Measurements from ENCODE around the gene GPR37L1.

Gene GPR37L1

DNA sequence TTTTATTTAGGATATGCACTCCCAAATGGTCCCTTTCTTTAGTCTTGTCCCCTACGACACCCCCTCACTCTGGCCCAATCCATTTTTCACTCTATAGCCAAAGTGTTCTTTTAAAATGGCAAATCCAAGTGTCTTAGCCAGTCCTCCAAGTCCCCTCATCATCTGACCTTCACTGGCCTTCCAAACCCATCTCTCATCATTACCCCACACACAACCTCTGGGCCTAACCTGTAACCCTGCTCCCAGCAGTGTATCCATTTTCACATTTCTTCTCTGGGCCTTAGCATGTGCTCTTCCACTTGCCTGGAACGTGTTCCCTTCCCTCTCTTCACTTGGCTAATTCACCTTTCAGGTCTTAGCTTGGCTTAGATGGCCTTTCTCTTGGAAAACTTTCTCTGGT, 28.3 kb downstream of the GPR37L1 start:
- FAIRE-seq (no peak), DNase-seq (ENCODE audit: insufficient read length) (no peak)

DNA sequence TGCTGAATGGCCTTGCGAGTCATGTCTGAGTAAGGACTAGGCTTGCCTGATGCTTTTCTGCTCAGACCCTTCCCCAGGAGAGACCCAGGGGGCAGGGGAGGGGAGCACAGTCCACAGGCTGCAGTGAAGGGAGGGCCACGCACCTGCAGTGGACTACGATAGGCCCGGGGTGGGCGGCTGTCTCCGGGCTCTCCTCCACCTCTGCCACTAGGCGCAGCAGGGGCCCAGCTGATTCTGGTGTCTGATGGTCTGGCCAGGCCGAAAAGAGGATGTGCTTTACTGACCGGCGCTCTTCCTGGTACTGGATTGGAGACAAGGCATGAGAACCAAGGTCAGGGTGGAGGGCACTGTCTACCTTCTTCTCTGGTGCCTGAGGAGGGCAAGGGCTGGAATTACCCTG, 29.7 kb downstream of the GPR37L1 start:
- DNase-seq (ENCODE audit: insufficient read length) (no peak), FAIRE-seq (no peak)
- no peak for TF ChIP-seq POLR2AphosphoS5 (IDR thresholded peaks at IDR 0.05; ENCODE audit: low read depth, low read length)
- no peak for TF ChIP-seq POLR2A (IDR thresholded peaks at IDR 0.05; ENCODE audit: low read depth, low read length)
- TF ChIP-seq TAF1 (IDR thresholded peaks at IDR 0.05; ENCODE audit: borderline replicate concordance, low read depth, low read length): no peak

More for the DNA sequence above, 28.3 kb downstream of the GPR37L1 start:
- no peak for TF ChIP-seq TAF1 (IDR thresholded peaks at IDR 0.05; ENCODE audit: borderline replicate concordance, low read depth, low read length)
- TF ChIP-seq POLR2AphosphoS5 (IDR thresholded peaks at IDR 0.05; ENCODE audit: low read depth, low read length): 0 out of 2 replicates have a peak, but pooled peaks have one; percentile 23

DNA sequence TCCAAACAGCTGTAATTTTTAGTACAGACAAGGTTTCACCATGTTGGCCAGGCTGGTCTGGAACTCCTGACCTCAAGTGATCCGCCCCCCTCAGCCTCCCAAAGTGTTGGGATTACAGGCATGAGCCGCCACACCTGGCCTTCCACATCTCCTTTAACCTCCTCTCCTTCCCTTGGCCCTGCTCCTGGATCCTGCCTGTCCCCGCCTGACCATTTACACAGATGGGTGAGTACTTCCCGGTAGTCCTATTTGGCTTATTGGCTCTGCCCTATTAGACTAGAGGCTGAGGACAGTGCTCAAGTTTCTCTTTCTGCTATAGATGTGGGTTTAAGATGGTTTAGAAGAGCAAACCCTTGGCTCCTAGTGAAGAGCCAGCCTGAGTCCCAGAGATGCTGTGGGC, 30.6 kb downstream of the GPR37L1 start:
- FAIRE-seq (no peak), DNase-seq (ENCODE audit: insufficient read length) (no peak)
- no peak for TF ChIP-seq TAF1 (IDR thresholded peaks at IDR 0.05; ENCODE audit: borderline replicate concordance, low read depth, low read length)
- no peak for TF ChIP-seq POLR2A (IDR thresholded peaks at IDR 0.05; ENCODE audit: low read depth, low read length)
- TF ChIP-seq POLR2AphosphoS5 (IDR thresholded peaks at IDR 0.05; ENCODE audit: low read depth, low read length): no peak

DNA sequence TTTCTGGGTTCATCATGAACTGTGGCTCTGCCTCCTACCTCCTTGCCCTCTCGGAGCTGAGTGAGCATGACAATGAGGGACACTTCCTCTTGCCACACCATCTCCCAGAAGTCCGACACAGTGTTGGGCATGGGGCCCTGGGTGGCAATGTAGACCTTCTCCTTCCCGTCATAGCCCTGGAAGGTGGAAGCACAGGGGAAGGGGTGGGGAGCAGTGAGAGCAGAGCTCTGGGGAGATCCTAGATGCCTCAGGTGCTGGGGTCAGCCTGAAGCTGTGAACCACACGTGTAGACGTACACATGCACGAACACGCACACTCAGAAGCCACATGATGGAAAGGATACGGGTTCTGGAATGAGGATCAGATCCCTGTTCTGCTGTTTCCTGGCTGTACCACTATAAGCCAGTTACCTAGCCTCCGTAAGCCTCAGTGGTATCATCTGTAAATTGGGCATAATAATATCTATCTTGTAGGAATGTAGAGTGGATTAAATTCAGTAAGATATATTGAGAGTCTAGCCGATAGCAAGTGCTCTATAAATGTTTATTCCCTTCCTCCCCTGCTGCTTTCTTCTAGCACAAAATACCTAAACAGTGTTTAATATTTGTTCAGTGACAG, 31.5 kb downstream of the GPR37L1 start:
- TF ChIP-seq POLR2AphosphoS5 (IDR thresholded peaks at IDR 0.05; ENCODE audit: low read depth, low read length) (no peak), TAF1 (IDR thresholded peaks at IDR 0.05; ENCODE audit: borderline replicate concordance, low read depth, low read length) (no peak), POLR2A (IDR thresholded peaks at IDR 0.05; ENCODE audit: low read depth, low read length) (no peak)
- no peak for DNase-seq (ENCODE audit: insufficient read length)
- no peak for FAIRE-seq

DNA sequence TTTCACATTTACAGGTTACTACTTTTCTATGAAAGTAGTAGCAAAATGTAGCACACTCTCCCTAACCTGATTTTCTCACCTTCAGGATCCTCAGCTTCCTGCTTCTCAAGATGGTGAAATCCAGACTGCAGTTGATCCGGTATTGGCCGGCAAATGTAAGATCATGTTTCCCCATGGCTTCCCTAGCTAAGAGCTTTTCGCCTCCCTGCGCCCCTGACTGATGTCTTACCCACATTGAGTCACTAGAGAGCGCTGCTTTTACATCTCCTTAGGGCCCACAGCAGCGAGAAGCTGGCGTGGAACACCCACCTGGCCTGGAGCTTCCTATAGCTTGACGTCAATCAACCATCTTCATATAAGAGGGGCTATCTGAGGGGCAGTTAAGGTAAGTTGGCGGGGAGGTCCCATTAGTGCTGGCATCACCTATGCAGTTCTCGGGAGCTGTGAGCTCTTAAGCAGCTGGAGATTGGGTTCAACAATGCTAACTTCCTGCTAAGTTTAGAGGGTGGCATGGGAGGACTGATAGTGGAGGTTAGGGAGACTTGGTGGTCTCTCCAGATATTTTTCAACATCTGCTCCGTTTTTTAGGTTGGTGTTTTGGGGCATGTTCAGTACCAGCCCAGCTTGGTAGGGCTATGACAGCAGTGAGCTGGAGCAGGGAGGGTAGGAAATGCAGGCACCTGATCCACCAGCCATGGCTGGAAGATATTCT, 32.2 kb downstream of the GPR37L1 start:
- FAIRE-seq (peak; percentile 58), DNase-seq (ENCODE audit: insufficient read length) (no peak)
- TF ChIP-seq TAF1 (IDR thresholded peaks at IDR 0.05; ENCODE audit: borderline replicate concordance, low read depth, low read length) (no peak), POLR2AphosphoS5 (IDR thresholded peaks at IDR 0.05; ENCODE audit: low read depth, low read length) (no peak), POLR2A (IDR thresholded peaks at IDR 0.05; ENCODE audit: low read depth, low read length) (no peak)

DNA sequence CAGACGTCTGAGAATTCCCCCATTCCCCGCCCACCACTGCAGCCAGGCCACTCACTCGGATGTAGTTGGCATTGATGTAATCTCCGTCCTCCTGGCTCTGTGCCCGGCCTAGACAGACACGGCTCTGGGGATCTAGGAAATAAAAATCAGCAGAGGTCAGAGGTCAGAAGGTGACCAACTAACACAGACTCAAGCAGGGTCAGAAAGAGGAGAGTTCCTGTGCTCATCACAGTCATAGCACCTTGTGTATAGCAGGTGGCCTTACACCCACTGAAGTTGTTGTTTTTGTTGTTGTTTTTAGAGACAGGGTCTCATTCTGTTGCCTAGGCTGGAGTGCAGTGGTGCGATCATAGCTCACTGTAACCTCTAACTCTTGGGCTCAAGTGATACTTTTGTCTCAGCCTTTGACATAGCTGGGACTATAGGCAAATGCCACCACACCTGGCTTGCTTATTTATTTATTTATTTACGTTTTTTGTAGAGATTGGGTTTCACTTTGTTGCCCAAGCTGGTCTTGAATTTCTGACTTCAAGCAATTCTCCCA, 32.8 kb downstream of the GPR37L1 start:
- FAIRE-seq: no peak
- no peak for DNase-seq (ENCODE audit: insufficient read length)
- no peak for TF ChIP-seq POLR2AphosphoS5 (IDR thresholded peaks at IDR 0.05; ENCODE audit: low read depth, low read length)
- no peak for TF ChIP-seq TAF1 (IDR thresholded peaks at IDR 0.05; ENCODE audit: borderline replicate concordance, low read depth, low read length)
- no peak; the same call in 1 of the 2 replicates for TF ChIP-seq POLR2A (IDR thresholded peaks at IDR 0.05; ENCODE audit: low read depth, low read length)

DNA sequence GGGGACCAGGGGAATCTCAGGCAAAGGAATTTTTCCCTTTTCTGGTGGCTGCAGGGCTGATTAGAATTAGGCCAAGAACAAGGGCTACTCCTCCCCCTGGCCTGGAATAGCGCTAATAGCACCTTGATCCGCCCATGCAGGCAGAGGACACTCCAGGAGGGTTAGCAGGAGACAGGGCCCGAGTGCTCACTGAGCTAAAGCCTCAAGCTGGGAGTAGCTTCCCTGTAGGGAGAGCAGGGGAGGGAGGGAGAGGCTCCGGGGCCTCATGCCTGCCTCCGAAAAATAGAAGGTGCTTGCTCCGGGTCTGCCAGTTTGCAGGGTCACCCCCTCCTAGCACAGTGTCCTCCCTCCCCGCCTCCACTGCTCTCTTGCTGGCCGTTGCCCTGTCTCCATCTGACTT, 33.9 kb downstream of the GPR37L1 start:
- DNase-seq (ENCODE audit: insufficient read length): no peak
- no peak for FAIRE-seq
- no peak for TF ChIP-seq POLR2AphosphoS5 (IDR thresholded peaks at IDR 0.05; ENCODE audit: low read depth, low read length)
- no peak for TF ChIP-seq POLR2A (IDR thresholded peaks at IDR 0.05; ENCODE audit: low read depth, low read length)
- no peak for TF ChIP-seq TAF1 (IDR thresholded peaks at IDR 0.05; ENCODE audit: borderline replicate concordance, low read depth, low read length)

DNA sequence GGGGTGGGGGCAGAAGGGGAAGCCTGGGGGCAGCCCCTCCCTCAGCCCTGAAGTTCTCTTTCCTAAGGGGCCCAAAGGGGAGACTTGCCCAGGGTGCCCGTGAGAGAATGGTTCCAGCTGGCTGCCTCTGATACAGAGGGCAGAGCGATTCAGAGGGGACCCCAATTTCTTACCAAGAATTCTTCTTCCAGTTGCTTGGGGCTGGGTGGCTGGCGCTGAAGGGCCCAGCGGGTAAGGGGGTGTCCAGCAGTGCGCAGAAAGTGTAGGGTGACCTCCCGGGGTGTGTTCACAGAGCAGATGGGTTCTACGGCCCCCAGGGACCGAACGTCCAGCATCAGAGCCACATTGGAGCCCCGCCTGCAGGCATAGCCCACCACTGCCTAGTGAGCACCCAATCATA, 35.2 kb downstream of the GPR37L1 start:
- DNase-seq (ENCODE audit: insufficient read length) (no peak), FAIRE-seq (no peak)
- TF ChIP-seq POLR2AphosphoS5 (IDR thresholded peaks at IDR 0.05; ENCODE audit: low read depth, low read length): no peak
- no peak for TF ChIP-seq TAF1 (IDR thresholded peaks at IDR 0.05; ENCODE audit: borderline replicate concordance, low read depth, low read length)
- no peak for TF ChIP-seq POLR2A (IDR thresholded peaks at IDR 0.05; ENCODE audit: low read depth, low read length)

DNA sequence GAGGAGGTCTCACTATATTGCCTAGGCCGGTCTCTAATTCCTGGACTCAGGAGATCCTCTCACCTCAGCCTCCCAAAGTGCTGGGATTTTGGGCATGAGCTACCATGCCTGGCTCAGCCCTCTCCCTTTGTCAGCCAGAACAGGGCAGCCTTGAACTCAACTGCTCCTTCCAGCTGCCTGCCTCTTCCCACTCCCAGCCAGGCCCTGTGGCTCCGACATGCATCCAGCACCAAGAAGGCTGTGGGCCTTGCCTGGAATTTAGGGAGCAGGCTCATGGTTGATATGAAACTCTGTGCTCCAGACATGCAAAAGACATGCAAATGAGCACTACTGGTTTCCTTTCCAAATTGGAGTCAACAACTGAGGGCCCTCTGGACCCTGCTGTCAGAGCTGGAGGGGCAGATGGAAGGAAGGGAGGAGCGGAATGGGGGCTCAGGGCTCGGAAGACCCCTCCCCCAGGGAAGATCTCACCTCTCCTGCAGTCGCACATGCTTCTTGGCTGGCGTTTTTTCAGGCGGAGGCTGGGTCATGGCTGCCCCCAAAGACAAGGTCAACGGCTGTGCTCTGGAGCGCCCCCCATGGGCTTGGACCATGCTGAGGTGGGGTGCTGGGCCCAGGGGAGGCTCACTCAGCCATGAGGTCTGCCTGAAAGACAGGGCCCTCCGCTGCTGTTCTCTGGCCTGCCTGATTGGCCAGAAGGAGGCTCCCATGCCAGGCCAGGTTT, 36.3 kb downstream of the GPR37L1 start:
- FAIRE-seq: no peak
- peak; percentile 55 for DNase-seq (ENCODE audit: insufficient read length)
- TF ChIP-seq POLR2AphosphoS5 (IDR thresholded peaks at IDR 0.05; ENCODE audit: low read depth, low read length) (no peak), POLR2A (IDR thresholded peaks at IDR 0.05; ENCODE audit: low read depth, low read length) (peak; percentile 63; the same call in 1 of the 2 replicates), TAF1 (IDR thresholded peaks at IDR 0.05; ENCODE audit: borderline replicate concordance, low read depth, low read length) (peak; percentile 57; the same call in 1 of the 2 replicates)

DNA sequence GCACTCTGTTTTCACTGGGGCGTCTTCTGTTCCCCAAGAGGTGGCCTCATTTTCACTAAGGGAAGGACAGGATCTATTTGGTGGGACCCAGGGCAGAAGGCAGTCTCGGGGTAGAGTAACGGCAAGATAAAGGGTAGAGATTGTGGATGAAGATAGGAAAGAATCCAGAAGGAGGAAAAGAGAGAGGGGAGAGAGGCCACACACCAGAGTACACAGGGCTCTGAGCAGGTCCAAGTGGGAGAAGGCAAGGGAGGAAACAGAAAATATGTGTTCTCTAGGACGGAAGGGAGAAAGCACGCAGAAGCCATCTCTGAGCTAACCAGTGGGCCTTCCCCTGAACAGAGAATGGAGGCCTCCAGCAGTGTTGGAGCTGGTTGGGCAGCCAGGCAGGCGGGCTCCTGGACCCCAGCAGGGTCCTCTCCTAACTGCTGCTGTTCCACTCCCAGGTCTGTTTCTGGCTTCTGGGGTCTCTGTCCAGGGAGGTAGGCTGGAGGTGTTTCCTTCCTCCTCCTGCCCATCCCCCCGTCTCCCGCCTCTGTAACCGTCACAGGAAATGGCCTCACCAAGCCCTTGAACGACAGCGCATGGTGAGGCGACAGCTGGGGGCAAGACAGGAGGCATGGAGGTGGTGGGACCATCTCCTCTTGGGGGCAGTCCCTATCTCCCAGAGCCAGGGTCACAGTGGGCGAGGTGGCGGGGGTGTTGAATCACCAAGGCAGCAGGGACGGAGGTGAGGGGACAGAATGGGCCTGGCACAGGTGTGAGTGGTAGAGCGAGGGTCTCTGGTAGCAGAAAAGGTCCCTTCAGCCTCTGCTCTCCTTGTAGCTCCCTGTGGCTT, 37.0 kb downstream of the GPR37L1 start:
- peak; percentile 60 for DNase-seq (ENCODE audit: insufficient read length)
- peak; percentile 77 for FAIRE-seq
- peak; percentile 74; the same call in 1 of the 2 replicates for TF ChIP-seq TAF1 (IDR thresholded peaks at IDR 0.05; ENCODE audit: borderline replicate concordance, low read depth, low read length)
- peak; percentile 81 for TF ChIP-seq POLR2A (IDR thresholded peaks at IDR 0.05; ENCODE audit: low read depth, low read length)
- TF ChIP-seq POLR2AphosphoS5 (IDR thresholded peaks at IDR 0.05; ENCODE audit: low read depth, low read length): 0 out of 2 replicates have a peak, but pooled peaks have one; percentile 38

Data from GM12892 (cell line).